Brain microvascular endothelial cell (primary cell): Measurements from ENCODE around the gene TMEM106C.

Experiments used
- DNase-seq: peaks from one replicate; pipeline ENCODE4 v3.0.0-alpha.2; 2020
- H3K27ac ChIP-seq: fragments of 250-450 bp; sonication (Bioruptor Pico); 2 replicates; pipeline ENCODE4 v1.5.1; 2020; ENCODE audit warnings: mild to moderate bottlenecking, moderate library complexity
- H3K27me3 ChIP-seq: fragments of 250-450 bp; sonication (Bioruptor Pico); replicated peaks from 2 replicates; pipeline ENCODE4 v1.5.1; 2020; ENCODE audit warnings: mild to moderate bottlenecking
- H3K36me3 ChIP-seq: fragments of 250-450 bp; sonication (Bioruptor Pico); replicated peaks from 2 replicates; pipeline ENCODE4 v1.5.1; 2020; ENCODE audit warnings: mild to moderate bottlenecking
- H3K4me3 ChIP-seq: 2 replicates; pipeline ENCODE4 v1.5.1; 2011; ENCODE audit warnings: low read depth, mild to moderate bottlenecking, control low read depth, low read length, moderate library complexity
- CTCF ChIP-seq: IDR thresholded peaks from 2 replicates; pipeline ENCODE4 v1.5.1; 2011; ENCODE audit warnings: low read depth, mild to moderate bottlenecking, moderate library complexity, low read length, control low read depth, inconsistent platforms; ENCODE audit errors: missing control alignments
- in situ Hi-C: cut with HindIII; loops from 2 replicates; pipeline ENCODE4 v1.10.0; 2017; ENCODE audit warnings: low sequenced_read_pairs, low pct_ligation_motif_present

The TMEM106C gene

DNA sequence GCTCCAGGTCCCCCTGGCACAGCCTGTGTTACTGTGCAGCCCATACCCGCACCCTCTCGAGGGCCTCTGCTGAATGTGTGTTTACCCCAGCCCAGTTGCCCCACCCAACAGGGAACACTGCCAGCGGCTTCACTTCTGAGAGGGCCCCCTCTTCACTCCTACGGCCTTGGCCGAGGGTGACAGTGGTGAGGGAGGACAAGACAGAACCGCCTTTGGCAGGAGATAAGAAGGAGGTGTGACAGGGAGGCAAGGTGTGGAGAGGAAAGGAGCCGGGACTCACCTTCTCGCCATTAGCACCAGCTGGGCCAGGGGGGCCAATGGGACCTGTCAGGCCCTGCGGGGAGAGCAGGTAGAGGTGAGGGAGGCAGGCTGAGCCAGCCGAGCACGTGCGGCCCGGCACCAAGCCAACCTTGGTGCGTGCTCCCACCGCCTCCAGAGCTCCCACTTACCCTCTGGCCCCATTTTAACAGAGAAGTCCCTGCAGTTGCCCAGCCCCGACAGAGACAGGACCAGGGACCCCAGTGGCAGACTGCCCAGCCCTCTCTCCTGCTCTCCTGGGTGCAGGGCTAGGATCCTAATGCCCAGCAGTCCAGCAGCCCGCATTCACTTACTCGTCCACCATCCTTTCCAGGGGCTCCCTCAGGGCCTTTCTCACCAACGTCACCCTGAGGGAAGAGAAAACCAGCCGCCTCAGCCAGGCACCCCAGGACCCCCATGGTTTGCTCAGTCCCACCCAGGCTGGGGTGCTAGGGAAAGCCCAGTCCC lies 18.3 kb downstream of the TMEM106C start:
- no peak for DNase-seq
- Histone ChIP-seq H3K36me3 (no peaks in the 10 kb centered on the region), H3K27ac (no peak overlapping the region), H3K27me3 (no peaks in the 10 kb centered on the region), H3K4me3 (no peak overlapping the region)
- no peak for TF ChIP-seq CTCF
- in situ Hi-C loops: no loop called here

DNA sequence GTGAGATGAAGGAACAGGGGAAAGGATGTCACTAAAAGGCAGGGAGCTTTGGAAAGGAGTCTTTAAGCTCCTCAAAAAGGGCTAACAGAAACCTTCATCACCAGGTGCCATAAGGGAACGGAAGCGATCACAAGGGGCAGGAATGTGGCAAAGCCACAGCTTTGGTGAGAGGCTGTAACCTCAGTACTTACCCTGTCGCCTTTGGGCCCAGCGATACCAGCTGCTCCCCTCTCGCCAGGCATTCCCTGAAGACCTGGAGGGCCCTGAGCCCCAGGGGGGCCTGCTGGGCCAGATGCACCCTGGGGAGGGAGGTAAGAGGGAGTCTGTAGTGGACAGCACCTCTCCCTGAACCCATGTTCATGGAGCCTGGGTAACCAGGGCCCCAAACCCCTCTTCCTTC lies 18.9 kb downstream of the TMEM106C start:
- Histone ChIP-seq H3K27me3 (no peaks in the 10 kb centered on the region), H3K4me3 (no peak overlapping the region), H3K36me3 (no peaks in the 10 kb centered on the region), H3K27ac (no peak overlapping the region)
- DNase-seq: no peak
- in situ Hi-C loops: no loop called here
- no peak for TF ChIP-seq CTCF

DNA sequence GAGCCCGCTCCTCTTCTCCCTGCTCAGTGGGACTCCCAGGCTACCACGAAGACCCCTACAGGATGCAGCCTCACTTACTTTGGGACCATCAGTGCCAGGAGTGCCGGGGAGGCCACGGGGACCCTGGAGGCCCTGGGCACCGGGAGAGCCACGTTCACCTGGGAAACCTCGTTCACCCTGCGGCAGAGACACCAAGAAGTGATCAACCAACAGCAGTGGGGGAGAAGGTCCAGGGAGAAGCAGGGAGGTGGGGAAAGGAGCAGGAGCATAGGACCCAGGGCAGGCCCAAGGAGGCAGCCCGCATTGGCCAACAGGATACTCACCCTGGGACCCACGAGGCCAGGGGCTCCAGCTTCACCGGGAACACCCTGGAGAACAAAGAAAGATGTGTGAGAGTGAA lies 19.4 kb downstream of the TMEM106C start:
- H3K4me3 ChIP-seq: no peak overlapping the region
- TF ChIP-seq CTCF: no peak
- H3K27ac ChIP-seq: no peak overlapping the region
- no peak for DNase-seq
- no peaks in the 10 kb centered on the region for H3K27me3 ChIP-seq
- H3K36me3 ChIP-seq: no peaks in the 10 kb centered on the region
- in situ Hi-C loops: no loop called here

DNA sequence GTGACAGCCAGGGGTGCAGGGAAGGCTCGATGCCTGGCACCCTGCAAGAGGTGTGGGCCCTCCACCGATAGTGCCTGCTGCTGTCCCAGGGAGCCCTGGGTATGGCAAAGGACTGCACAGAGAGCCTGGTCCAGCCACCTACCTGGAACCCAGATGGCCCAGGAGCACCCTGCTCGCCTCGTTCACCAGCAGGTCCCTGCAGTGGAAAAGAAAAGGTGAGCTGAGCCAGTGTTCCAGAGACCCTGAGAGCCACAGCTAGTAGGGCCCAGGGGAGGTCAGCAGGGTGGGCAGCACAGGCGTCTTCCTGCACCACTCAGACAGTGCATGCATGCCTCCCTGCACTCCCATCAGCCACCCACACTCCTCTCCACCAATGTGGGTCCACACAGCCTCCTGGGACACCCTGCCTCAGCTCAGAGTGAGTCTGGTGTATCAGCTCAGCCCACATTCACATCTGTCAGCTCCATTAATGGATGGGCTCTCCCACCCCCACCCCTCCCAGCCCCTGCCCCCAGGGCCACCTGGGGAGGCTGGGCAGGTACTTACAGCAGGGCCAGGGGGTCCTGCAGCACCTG lies 20.2 kb downstream of the TMEM106C start:
- Histone ChIP-seq H3K27me3 (no peaks in the 10 kb centered on the region), H3K27ac (no peak overlapping the region), H3K4me3 (no peak overlapping the region), H3K36me3 (no peaks in the 10 kb centered on the region)
- TF ChIP-seq CTCF: no peak
- DNase-seq: no peak
- in situ Hi-C loops: no loop called here

DNA sequence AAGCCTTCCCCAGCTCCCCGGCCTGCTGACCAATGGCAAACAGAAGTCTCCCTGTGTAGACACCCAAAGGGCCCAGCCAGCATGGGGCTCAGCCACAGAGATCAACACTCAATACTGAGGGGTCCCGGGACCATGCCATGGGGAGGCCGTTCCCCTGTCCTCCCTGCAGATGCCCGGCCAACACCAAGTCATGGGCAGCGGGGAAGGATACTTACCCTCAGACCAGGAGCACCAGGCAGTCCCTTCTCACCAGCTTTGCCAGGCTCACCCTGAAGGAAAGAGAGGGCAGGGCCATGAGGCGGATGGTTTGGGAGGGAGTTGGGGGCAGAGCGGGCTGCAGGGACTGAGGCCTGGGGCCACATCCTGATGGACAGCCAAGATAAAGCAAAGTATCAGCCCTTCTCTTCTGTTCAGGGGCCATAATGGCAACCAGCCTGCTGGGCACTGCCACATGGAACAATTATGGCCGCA lies 21.0 kb downstream of the TMEM106C start:
- H3K27me3 ChIP-seq: no peaks in the 10 kb centered on the region
- in situ Hi-C loops: no loop called here
- H3K36me3 ChIP-seq: no peaks in the 10 kb centered on the region
- no peak overlapping the region for H3K4me3 ChIP-seq
- DNase-seq: no peak
- no peak for TF ChIP-seq CTCF
- no peak overlapping the region for H3K27ac ChIP-seq
